Erythroblast (primary cell): ENCODE results near the gene RNF11.

Experiments used
- GATA1 ChIP-seq: IDR thresholded peaks from 2 replicates; pipeline ENCODE4 v1.6.1; 2011; ENCODE audit warnings: low read depth, mild to moderate bottlenecking, control low read depth, low read length, moderate library complexity
- POLR2A ChIP-seq: IDR thresholded peaks from 2 replicates; pipeline ENCODE4 v1.6.1; 2011; ENCODE audit warnings: mild to moderate bottlenecking, low read length

GRCh38 chr1:51298322-51298705 lies 62.2 kb downstream of the RNF11 start:
- TF ChIP-seq POLR2A, result no peak
- no peak for TF ChIP-seq GATA1
